Ureter (tissue), 1 donor: ENCODE data around the gene FAR2. TPM values are rescaled to one million over a fixed set of nuclear protein-coding genes. Genes with fewer than 3 reads are reported as not detected.
"Not testable (repeated sequence)": the region's sequence is repeated elsewhere in the genome, so short reads cannot be mapped to it uniquely, and the experiment has no call there.

Experiments used
- DNase-seq: peaks from one replicate; pipeline ENCODE4 v3.0.0-alpha.2; 2020; ENCODE audit warnings: low spot score
- total RNA-seq: library from RNA; stranded (reverse); gene quantifications from one replicate; pipeline ENCODE4 v1.2.4, GENCODE V29; 2023
- donor health status: DM: yes; HTN: yes; CAD: no.

The FAR2 gene
- 10.1 TPM for total RNA-seq

- DNase-seq = no peak
Observed at GRCh38 chr12:29148911-29149690, at the start of gene FAR2. Gene FAR2, plus strand, starts transcription at chr12:29149278. Its CDS starts 121,172 bp downstream, at chr12:29270450.

DNA sequence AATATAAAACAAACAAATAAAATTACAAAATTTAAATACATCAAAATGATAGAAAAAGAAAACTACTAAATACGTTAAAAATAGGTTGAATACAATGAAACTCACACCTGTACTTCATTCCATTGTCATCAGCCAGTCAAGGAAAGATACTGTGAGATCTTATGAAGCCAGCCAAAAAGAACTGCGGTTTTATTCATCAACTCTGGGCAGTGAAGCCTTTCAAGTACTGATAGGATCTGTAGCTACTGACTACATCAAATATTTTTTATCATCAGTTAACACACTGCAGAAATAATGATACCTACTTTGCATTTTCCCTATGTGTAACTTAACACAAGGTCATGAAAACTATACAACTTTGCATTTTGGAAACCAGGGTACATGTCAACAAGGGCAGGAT, 46.3 kb upstream of the FAR2 start:
- no peak for DNase-seq

- no peak for DNase-seq
Observed at GRCh38 chr12:29103539-29103974, 45.5 kb upstream of the FAR2 start.

DNA sequence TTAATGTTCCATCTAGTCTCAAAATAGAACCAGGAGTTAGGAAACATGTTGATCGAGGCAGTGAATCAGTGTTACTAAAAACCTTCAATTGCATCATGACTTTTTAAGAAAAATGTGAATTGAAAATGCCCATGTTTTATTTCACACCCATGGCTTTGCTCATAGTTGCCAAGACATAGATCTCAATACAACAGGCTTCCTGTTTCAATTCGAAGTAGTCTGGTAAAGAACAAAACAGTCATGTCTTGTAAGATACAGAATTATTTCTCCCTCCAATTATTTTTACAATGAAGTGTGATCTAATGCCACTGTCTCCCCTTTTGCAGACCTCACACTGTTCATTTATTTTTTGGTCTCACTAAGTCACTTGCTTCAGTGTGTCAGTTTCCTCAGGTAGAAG, 44.6 kb upstream of the FAR2 start:
- no peak for DNase-seq

- DNase-seq = no peak
Observed at GRCh38 chr12:29110506-29111442, 38.3 kb upstream of the FAR2 start.

DNA sequence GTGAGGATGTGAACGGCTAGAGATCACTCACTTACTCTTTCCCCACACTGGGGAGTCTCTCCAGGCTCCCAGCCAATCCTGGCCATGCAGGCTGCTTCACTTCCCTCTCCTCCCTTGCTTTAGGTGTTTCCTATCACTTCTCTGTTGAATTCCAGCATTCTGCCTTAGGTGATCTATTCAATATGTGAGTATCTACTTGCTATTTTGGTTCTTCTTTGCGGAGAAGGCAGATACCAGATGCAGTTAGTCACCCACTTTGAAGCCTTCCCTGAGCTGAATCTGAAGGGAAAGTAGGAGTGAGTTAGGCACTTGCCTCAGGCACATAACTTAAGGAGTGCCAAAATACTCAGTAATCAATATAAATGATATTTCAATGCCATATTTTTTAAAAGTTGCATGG, 36.0 kb upstream of the FAR2 start:
- no peak for DNase-seq

GRCh38 chr12:29116414-29116813, 32.7 kb upstream of the FAR2 start:
- DNase-seq = no peak

GRCh38 chr12:29131539-29131938, 17.5 kb upstream of the FAR2 start:
- DNase-seq = no peak

GRCh38 chr12:29132316-29132715, 16.8 kb upstream of the FAR2 start:
- no peak for DNase-seq

- no peak for DNase-seq
Observed at GRCh38 chr12:29133181-29133580, 15.9 kb upstream of the FAR2 start.

GRCh38 chr12:29133680-29134079, 15.4 kb upstream of the FAR2 start:
- no peak for DNase-seq

- not testable (repeated sequence) for DNase-seq
Observed at GRCh38 chr12:29138256-29138655, 10.8 kb upstream of the FAR2 start.

- DNase-seq = not testable (repeated sequence)
Observed at GRCh38 chr12:29138855-29139254, 10.2 kb upstream of the FAR2 start.

GRCh38 chr12:29145372-29146170, 3.5 kb upstream of the FAR2 start:
- DNase-seq = no peak

DNA sequence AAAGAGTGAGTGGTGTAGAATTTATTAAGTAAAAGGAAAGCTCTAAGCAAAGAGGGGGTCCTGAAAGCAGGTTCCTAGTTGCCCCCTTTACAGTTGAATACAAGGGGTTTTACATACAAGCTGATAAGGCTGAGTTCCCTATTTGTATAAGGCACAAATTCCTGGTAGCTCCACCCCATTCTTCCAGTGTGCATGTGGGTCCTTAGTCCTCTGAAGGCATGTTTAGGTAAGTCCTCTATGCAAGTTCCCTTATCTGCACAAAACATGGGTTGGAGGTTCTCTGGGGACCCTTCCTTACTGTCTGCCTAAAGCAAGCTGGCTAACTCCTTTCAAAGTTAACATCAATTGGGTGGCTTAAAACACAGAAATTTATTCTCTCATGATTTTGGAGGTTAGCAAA, 2.9 kb upstream of the FAR2 start:
- DNase-seq = no peak

DNA sequence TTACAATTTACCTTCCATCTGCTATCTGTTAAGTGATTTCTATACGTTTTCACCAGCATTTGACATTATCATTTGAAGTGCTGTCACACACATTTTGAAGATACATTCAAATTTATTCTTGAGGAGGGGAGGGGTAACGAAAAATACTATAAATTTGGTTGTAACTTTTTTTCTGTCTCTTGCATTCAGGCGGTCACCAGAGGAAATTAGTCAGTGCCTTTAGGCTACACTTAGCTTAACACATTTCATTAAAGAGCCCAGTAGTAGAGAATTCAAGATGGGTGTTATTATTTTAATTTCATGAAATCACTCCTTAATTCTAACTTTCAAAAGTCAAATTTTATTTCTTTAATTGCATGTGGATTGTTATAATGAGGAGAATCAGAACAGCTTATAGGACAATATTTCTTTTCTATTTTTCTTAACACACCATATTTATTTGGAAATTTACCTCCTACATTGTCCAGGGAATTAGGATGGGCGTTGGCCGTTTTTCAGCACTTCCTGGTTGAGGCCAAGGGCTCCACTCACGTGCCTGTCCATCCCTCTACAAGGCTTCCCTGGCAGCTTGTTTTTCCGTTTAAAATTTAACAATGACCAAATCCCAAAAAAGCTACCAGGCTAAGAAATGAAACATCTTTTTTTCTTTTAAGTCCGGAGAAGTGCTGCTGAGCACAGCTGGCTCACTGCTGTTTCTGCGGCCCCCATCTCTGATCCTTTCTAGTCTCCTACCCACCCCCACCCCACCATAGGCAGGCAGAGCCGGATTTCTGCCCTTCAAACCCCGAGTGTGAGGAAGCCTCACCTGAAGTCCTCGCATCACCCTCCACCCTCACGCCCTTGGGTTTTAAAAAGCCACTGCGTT, 1.1 kb upstream of the FAR2 start:
- no peak for DNase-seq

- DNase-seq = no peak
Observed at GRCh38 chr12:29148596-29148910, 525 bp upstream of the FAR2 start.

DNA sequence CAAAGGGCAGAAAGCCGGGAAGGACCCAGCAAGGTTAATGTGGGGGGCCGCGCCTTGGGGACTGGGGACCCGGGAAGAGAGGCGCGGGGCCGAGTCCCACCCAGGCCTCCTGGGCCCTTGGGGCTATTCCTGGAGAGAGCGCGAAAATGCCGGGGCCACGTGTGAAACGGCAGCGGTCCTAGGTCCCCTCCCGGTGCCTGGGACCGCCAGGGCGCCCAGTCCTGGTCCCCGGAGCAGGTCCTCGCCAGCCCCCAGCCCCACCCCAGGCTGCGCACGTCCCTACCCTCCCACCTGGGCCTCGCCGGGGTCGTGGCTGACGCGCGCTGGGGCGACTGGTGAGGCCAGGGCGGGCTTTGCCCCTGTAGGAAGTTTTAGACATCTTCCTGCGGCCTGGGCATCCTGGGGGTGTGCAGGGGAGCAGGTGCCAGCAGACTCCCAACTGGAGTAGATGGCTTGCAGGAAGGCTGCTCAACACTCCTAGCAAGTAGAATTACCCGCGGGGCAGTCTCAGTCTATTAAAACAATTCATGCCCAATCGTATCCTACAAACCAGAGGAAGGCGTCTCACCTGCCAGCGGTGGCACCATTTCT, 708 bp downstream of the FAR2 start:
- DNase-seq = no peak

DNA sequence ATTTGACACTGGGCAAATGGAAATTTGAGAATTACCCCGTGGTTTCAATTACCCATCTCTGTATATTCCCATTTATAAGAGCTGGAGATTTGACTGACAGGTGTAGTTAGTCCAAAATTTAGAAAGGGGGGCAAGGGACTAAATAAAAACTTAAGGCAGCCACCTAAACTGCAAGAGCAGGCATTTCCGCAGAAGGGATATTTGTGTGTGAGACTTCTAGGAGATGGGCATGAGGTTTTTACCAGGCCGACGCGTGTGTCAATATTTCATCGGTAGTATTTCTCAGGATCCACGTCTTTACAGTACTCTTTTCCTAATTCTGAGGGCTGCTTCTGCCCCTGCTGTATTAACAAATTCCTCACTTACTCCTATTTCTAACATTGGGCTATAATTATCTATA, 1.4 kb downstream of the FAR2 start:
- DNase-seq = no peak

- DNase-seq = no peak
Observed at GRCh38 chr12:29152223-29152868, 3.3 kb downstream of the FAR2 start.
